SJCRH30 (cell line): ENCODE measurements around the gene ASIC4. TPM values are rescaled to one million over a fixed set of nuclear protein-coding genes. Genes with fewer than 3 reads are reported as not detected.
A peak's percentile ranks its signal among the peaks of the same experiment; 100 is the strongest.

Experiments used
- DNase-seq, 2 experiments: peaks; one replicate each; pipeline ENCODE4 v3.0.0-alpha.2; 2015 to 2020
- H3K27ac ChIP-seq: fragments of 250-450 bp; sonication (Bioruptor Pico); 2 replicates; pipeline ENCODE4 v1.5.1; 2020; ENCODE audit warnings: mild to moderate bottlenecking, moderate library complexity
- H3K27me3 ChIP-seq: fragments of 250-450 bp; sonication (Bioruptor Pico); 2 replicates; pipeline ENCODE4 v1.5.1; 2020; ENCODE audit warnings: mild to moderate bottlenecking, moderate library complexity
- H3K36me3 ChIP-seq: fragments of 250-450 bp; sonication (Bioruptor Pico); 2 replicates; pipeline ENCODE4 v1.5.1; 2020; ENCODE audit warnings: mild to moderate bottlenecking, moderate library complexity
- H3K4me1 ChIP-seq: fragments of 250-450 bp; sonication (Bioruptor Pico); 2 replicates; pipeline ENCODE4 v1.5.1; 2020; ENCODE audit warnings: mild to moderate bottlenecking, moderate library complexity
- H3K4me3 ChIP-seq: fragments of 250-450 bp; sonication (Bioruptor Pico); 2 replicates; pipeline ENCODE4 v1.5.1; 2020; ENCODE audit warnings: mild to moderate bottlenecking, moderate library complexity
- H3K9me3 ChIP-seq: fragments of 250-450 bp; sonication (Bioruptor Pico); replicated peaks from 2 replicates; pipeline ENCODE4 v1.5.1; 2020; ENCODE audit warnings: mild to moderate bottlenecking, moderate library complexity
- total RNA-seq: library from RNA; depleted of rRNA; stranded (reverse); fragments of >200 nt; shearing (Covaris generic); gene quantifications from 2 replicates; pipeline ENCODE4 v1.2.3, GENCODE V29; 2014; rRNA removed

The ASIC4 gene
- total RNA-seq: 0.46 and 0.67 TPM in 2 replicates

GRCh38 chr2:219514196-219514761 is at the start of gene ASIC4:
Gene ASIC4, plus strand, starts transcription at chr2:219514482. Its CDS starts 243 bp downstream, at chr2:219514725.
- DNase-seq: peak; percentile 76 to 84
- H3K27ac ChIP-seq: peak within 1 kb of the TSS; percentile 75; the same call in 1 of the 2 replicates
- H3K36me3 ChIP-seq: no peaks in the 10 kb centered on the region
- H3K4me1 ChIP-seq: peaks cover 38% of the 10 kb centered on the region
- peak within 1 kb of the TSS; percentile 32 for H3K4me3 ChIP-seq
- H3K27me3 ChIP-seq: no peaks in the 10 kb centered on the region; the same call in 1 of the 2 replicates
- no peaks in the 10 kb centered on the region for H3K9me3 ChIP-seq

GRCh38 chr2:219465659-219466561 is 48.4 kb upstream of the ASIC4 start:
- no peak for DNase-seq
- Histone ChIP-seq H3K9me3 (no peaks in the 10 kb centered on the region), H3K4me3 (no peak overlapping the region), H3K4me1 (peaks cover 6% of the 10 kb centered on the region), H3K27ac (no peak overlapping the region), H3K27me3 (no peaks in the 10 kb centered on the region), H3K36me3 (peaks cover 6% of the 10 kb centered on the region; the same call in 1 of the 2 replicates)

- H3K36me3 ChIP-seq: peaks cover 3% of the 10 kb centered on the region; the same call in 1 of the 2 replicates
- no peak for DNase-seq
- H3K4me1 ChIP-seq: no peaks in the 10 kb centered on the region
- no peak overlapping the region for H3K27ac ChIP-seq
- no peak overlapping the region for H3K4me3 ChIP-seq
- H3K9me3 ChIP-seq: no peaks in the 10 kb centered on the region
- no peaks in the 10 kb centered on the region for H3K27me3 ChIP-seq
Measured at GRCh38 chr2:219466816-219467735, 47.2 kb upstream of the ASIC4 start.

- Histone ChIP-seq H3K36me3 (no peaks in the 10 kb centered on the region), H3K4me3 (no peak overlapping the region)
Measured at GRCh38 chr2:219467736-219468075, 46.6 kb upstream of the ASIC4 start.

GRCh38 chr2:219468410-219469185 is 45.7 kb upstream of the ASIC4 start:
- Histone ChIP-seq H3K4me1 (no peaks in the 10 kb centered on the region), H3K27ac (no peak overlapping the region), H3K4me3 (no peak overlapping the region), H3K9me3 (no peaks in the 10 kb centered on the region), H3K27me3 (no peaks in the 10 kb centered on the region), H3K36me3 (no peaks in the 10 kb centered on the region)
- DNase-seq: no peak

More at GRCh38 chr2:219467736-219468075, 46.6 kb upstream of the ASIC4 start:
- no peak for DNase-seq
- Histone ChIP-seq H3K27ac (no peak overlapping the region), H3K4me1 (no peaks in the 10 kb centered on the region), H3K27me3 (no peaks in the 10 kb centered on the region), H3K9me3 (no peaks in the 10 kb centered on the region)

- H3K9me3 ChIP-seq: no peaks in the 10 kb centered on the region
- H3K4me1 ChIP-seq: no peaks in the 10 kb centered on the region
- H3K27ac ChIP-seq: no peak overlapping the region
- no peaks in the 10 kb centered on the region for H3K27me3 ChIP-seq
- no peak overlapping the region for H3K4me3 ChIP-seq
- no peak for DNase-seq
- H3K36me3 ChIP-seq: no peaks in the 10 kb centered on the region
Measured at GRCh38 chr2:219469186-219469724, 45.0 kb upstream of the ASIC4 start.

GRCh38 chr2:219470429-219470828 is 43.9 kb upstream of the ASIC4 start:
- no peaks in the 10 kb centered on the region for H3K36me3 ChIP-seq
- no peak overlapping the region for H3K4me3 ChIP-seq
- no peak for DNase-seq
- no peaks in the 10 kb centered on the region for H3K27me3 ChIP-seq
- no peaks in the 10 kb centered on the region for H3K4me1 ChIP-seq
- H3K9me3 ChIP-seq: no peaks in the 10 kb centered on the region
- H3K27ac ChIP-seq: no peak overlapping the region

- DNase-seq: no peak
- H3K27me3 ChIP-seq: no peaks in the 10 kb centered on the region
- H3K4me3 ChIP-seq: no peak overlapping the region
- no peak overlapping the region for H3K27ac ChIP-seq
- no peaks in the 10 kb centered on the region for H3K9me3 ChIP-seq
- no peaks in the 10 kb centered on the region for H3K4me1 ChIP-seq
- H3K36me3 ChIP-seq: no peaks in the 10 kb centered on the region
Measured at GRCh38 chr2:219471476-219472371, 42.6 kb upstream of the ASIC4 start.

- H3K36me3 ChIP-seq: no peaks in the 10 kb centered on the region
- H3K4me1 ChIP-seq: no peaks in the 10 kb centered on the region
- no peaks in the 10 kb centered on the region for H3K27me3 ChIP-seq
- H3K4me3 ChIP-seq: no peak overlapping the region
- no peak overlapping the region for H3K27ac ChIP-seq
- H3K9me3 ChIP-seq: no peaks in the 10 kb centered on the region
- no peak for DNase-seq
Measured at GRCh38 chr2:219472629-219473187, 41.6 kb upstream of the ASIC4 start.

- H3K4me3 ChIP-seq: no peak overlapping the region
- no peaks in the 10 kb centered on the region for H3K27me3 ChIP-seq
- H3K4me1 ChIP-seq: no peaks in the 10 kb centered on the region
- H3K36me3 ChIP-seq: no peaks in the 10 kb centered on the region
- H3K27ac ChIP-seq: no peak overlapping the region
- no peaks in the 10 kb centered on the region for H3K9me3 ChIP-seq
- DNase-seq: no peak
Measured at GRCh38 chr2:219473511-219473910, 40.8 kb upstream of the ASIC4 start.

- Histone ChIP-seq H3K4me3 (no peak overlapping the region), H3K27me3 (no peaks in the 10 kb centered on the region), H3K27ac (no peak overlapping the region), H3K36me3 (no peaks in the 10 kb centered on the region), H3K9me3 (no peaks in the 10 kb centered on the region), H3K4me1 (no peaks in the 10 kb centered on the region)
- DNase-seq: no peak
Measured at GRCh38 chr2:219474285-219475060, 39.8 kb upstream of the ASIC4 start.

GRCh38 chr2:219475278-219475677 is 39.0 kb upstream of the ASIC4 start:
- Histone ChIP-seq H3K4me3 (no peak overlapping the region), H3K27me3 (no peaks in the 10 kb centered on the region), H3K36me3 (no peaks in the 10 kb centered on the region), H3K9me3 (no peaks in the 10 kb centered on the region), H3K4me1 (no peaks in the 10 kb centered on the region), H3K27ac (no peak overlapping the region)
- DNase-seq: no peak
